ENCODE data around the gene FBXO24.
"Not testable (repeated sequence)": the region's sequence is repeated elsewhere in the genome, so short reads cannot be mapped to it uniquely, and the experiment has no call there.

- not testable (repeated sequence) for TF ChIP-seq CTCF, POLR2A (IDR thresholded peaks at IDR 0.05)
Observed at GRCh38 chr7:100564405-100564804, 21.7 kb upstream of the FBXO24 start.
